Endometrium (tissue), 2 donors: Measurements from ENCODE around the gene ADI1.
"Not testable (repeated sequence)": the region's sequence is repeated elsewhere in the genome, so short reads cannot be mapped to it uniquely, and the experiment has no call there.

ENCODE experiments used
- FAIRE-seq: peaks from 2 replicates; lab custom pipeline; 2012; peaks lifted over from hg19 to GRCh38; lab: Jason Lieb, UNC
- donor health status: control.
- donor health status: control.

The ADI1 gene

GRCh38 chr2:3462493-3463104, 56.7 kb downstream of the ADI1 start:
- FAIRE-seq = no peak

GRCh38 chr2:3461801-3462492, 57.4 kb downstream of the ADI1 start:
- peak; percentile 94 for FAIRE-seq

DNA sequence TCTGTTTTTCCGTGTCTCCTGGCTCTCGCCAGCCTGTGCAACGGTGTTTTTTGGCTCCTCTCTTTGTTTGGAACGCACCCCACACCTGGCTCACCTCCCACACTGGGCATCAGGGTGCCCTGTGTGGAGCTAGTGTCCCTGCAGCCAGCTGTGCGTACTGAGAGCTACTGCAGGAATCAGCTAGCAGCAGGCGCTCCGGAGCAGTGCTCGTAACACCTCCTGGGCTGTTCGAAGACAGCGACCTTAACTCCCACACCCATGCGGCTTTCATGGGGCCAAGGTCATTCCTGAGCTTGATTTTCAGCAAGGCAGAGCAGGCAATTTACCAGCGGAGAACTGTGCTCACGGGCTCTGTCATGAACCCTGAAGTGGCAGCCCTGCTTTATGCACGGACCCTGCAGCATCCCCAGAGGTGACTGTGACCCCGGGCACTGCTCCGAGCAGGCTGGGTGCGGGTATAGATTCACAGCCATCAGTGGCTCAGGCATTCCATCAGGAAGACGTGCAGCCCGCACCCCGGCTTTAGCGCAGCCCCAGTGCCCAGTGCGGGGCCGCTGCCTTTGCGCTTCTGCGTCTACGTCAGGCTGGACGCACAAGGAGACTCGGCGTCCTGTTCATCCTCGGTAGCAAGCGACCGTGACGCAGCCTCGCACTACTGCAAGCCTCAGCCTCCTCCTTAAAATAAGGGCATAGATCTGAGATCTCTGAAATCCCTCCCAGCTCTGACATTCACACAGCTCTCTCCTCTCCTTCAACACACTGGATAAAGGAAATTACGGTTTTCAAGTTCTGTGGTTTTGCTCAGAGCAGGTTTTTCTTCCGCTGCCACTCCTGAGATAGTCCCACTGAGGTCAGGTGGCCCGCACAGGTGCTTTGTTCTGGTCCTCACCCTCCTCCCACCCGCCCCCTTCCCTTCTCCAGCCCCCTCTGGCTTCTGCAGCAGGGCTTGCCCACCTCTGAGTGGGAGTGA, 58.2 kb downstream of the ADI1 start:
- no peak for FAIRE-seq

- FAIRE-seq = no peak
These were observed 59.2 kb downstream of the ADI1 start for GRCh38 chr2:3460156-3460555.

DNA sequence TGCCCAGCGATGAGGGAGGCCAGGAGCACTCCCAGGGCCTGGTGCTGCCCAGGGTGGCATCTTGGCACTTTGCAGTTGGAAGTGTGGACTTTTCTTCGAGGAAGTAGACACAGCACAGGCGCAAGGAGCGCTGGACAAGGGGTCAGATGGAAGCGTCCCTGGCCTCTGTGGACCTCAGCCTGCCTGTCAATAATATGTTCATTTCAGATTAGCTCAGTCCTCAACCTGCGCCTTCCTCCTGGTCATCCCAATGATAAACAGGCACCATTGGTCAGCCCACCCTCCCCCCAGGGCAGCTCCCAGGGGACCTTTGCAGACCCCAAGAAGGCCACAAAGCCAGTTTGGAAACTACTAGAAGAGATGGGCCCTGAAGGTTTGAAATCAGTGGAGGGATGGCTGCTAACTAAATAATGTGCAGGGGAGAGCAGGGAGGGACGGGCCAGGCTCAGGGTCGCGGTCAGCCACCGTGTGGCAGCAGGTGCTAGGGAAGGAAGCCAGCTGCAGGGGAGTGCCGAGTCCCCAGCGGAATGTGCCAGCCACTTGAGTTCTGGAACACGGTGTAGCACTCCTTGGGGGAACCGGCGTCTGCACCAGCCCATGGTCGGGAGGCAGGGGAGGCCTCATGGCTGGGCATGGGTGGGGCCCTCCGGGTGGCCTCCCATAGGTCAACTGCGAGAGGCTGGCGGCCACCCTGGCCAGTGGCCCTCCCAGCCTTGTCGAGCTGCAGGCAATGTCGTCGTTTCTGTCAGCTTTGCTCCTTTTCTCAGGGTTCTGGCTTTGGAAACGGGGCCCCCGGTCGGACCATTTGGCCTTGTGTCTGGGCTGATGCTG, 59.9 kb downstream of the ADI1 start:
- no peak for FAIRE-seq

DNA sequence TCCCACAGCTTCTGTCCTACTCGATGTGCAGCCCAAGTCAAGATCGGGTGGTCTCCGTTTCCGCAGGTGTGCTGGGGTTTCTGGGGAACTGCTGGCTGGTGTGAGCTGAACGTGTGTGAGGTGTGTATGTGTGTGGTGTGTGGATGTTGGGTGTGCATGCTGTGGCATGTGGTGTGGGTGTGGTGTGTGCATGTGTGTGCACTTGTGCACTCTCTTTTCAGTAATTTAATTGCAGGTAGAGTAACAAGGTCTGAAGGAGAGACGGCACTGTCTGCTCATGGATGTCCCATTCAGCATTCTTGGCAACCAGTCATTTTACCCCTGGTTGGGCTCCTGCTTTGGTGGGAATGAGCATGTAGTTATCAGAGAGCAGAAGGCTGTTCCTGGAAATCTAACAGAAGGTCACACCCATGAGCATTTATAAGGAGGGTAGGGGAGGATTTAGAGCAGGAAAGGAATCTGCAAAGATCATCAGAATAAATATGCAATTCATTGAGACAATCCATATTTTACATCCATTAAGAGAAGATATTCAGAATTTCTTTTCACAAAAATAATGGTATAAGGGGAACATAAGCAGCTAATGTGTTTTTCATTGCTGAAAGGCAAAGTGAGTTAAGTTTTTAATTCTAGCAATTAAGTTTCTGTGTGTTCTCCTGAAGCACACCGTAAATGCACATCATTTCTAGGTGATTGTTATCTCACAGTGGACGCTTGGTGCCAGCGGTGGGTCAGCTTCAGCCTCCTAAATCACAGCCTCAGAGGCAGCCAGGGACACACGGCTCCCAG, 60.7 kb downstream of the ADI1 start:
- no peak for FAIRE-seq

GRCh38 chr2:3457524-3458395, 61.6 kb downstream of the ADI1 start:
- no peak for FAIRE-seq

DNA sequence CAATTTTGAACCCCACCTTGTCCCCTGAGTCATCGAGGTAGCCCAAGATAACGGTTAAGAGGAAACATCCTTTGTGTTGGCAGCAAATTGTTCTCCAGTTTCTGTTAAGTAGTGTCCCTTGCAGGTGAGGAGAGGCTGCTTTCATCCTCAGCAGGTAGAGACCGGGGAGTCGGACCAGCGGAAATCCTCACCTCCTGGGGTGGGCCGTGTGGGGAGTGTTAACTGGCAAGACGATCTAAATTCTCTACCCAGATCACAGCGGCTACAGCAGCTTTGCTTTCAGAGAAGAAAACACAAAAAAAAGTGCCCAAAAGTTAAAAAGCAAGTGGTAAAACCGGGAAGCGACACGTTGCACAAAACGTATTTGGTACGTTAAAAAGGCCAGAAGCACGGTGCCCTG, 63.2 kb downstream of the ADI1 start:
- no peak for FAIRE-seq

GRCh38 chr2:3454802-3455201, 64.5 kb downstream of the ADI1 start:
- FAIRE-seq = no peak

GRCh38 chr2:3454005-3454404, 65.3 kb downstream of the ADI1 start:
- not testable (repeated sequence) for FAIRE-seq

GRCh38 chr2:3453190-3453999, 65.9 kb downstream of the ADI1 start:
- no peak for FAIRE-seq

GRCh38 chr2:3451926-3452671, 67.2 kb downstream of the ADI1 start:
- no peak for FAIRE-seq

DNA sequence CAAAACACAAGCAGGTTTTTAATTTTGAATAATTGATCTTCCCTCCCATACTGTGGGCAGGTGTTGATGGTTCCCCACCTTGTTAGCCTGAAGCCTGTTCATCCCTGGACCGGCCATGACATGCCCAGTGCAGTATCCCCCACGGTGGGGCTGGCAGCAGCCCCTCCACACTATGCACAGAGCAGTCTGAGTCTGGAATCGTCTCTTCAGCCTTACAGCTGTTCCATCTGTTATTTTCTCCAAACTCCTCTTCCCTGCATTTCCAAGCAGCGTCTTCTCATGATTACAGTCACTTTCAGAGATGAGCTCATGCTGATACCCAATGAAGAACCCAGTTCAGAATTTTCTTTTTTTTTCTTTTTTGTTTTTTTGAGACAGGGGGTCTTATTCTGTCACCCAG, 68.2 kb downstream of the ADI1 start:
- no peak for FAIRE-seq

GRCh38 chr2:3450385-3451010, 68.8 kb downstream of the ADI1 start:
- FAIRE-seq = no peak

DNA sequence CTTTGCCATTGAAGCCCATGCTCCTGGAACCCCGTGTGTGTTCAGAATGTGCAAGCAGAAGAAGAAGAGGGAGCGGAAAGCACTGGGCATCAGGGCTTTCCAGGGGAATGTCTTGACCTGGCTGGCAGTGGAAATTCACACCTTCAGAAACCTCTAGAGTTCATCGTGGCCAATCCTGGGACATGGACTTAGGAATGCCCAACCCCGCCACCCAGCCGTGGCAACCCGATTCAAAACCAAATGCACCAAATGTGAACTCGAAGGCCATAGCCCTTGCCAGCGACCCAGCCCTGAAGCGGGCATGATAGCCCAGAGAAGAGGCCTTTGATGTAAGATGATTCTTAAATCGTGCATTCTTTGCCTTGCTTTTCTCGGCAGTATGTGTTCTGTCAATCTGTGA, 69.4 kb downstream of the ADI1 start:
- FAIRE-seq = no peak

GRCh38 chr2:3449086-3449485, 70.2 kb downstream of the ADI1 start:
- no peak for FAIRE-seq

DNA sequence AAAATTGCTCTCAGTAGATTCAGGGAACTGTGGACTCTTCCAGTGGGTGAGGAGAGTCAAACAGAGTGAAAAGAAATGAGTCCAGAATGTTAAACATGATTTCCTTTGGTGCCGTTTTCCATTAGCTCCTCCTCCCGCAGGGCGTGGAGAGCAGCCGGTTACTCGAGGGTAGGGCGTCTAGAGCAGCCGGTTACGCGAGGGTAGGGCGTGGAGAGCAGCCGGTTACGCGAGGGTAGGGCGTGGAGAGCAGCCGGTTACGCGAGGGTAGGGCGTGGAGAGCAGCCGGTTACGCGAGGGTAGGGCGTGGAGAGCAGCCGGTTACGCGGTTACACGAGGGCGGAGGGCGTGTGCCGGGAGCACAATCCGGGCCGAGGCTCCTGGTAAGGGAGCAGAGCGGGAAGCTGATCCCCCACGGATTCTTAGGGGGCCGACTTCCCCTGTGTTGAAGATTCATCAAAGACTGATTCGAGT, 70.9 kb downstream of the ADI1 start:
- FAIRE-seq = not testable (repeated sequence)

GRCh38 chr2:3447789-3448317, 71.5 kb downstream of the ADI1 start:
- FAIRE-seq = no peak
